Activated gamma-delta T cell (primary cell): ENCODE results near the gene DYNC1H1.

Source experiments
- DNase-seq: peaks from one replicate; lab custom pipeline; 2025; lab: John Stamatoyannopoulos, UW
- total RNA-seq, 2 donors: gene quantifications; one replicate each; lab custom pipeline; 2026; lab: John Stamatoyannopoulos, UW

Gene DYNC1H1
- total RNA-seq = 694 to 777 reads per million in 2 donors

DNA sequence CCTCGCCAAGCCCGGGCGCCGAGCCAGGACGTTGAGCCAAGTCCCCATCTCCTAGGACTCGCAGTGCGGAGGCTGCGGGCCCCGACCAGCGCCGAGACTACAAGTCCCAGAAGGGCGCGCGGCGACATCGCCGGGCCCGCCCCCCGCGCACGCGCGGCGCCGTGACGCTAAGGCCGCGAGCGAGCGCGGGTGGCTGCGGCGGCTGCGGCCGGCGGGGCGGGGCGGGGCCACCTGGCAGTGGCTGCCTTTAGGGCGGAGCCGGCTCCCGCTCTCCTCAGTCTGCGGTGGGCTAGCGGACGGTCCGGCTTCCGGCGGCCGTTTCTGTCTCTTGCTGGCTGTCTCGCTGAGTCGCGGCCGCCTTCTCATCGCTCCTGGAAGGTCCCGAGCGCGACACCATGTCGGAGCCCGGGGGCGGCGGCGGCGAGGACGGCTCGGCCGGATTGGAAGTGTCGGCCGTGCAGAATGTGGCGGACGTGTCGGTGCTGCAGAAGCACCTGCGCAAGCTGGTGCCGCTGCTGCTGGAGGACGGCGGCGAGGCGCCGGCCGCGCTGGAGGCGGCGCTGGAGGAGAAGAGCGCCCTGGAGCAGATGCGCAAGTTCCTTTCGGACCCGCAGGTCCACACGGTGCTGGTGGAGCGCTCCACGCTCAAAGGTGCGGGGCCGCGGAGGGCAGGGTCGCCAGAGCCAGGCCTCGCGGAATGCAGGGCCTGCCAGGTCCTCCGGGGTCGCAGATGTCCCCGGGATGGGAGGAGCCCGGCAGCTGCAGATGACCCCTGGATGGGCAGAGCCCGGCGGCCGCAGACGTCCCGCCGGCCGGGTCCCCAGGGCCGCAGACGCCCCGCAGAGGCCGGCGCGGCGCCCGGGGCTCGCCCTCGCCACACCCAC, at the start of gene DYNC1H1:
DYNC1H1 (plus strand) TSS at position 277 of the 884 bp plus-strand sequence; CDS start at position 396, 119 bp downstream.
- peak; percentile 88 for DNase-seq

GRCh38 chr14:101915871-101916815, 48.2 kb upstream of the DYNC1H1 start:
- DNase-seq = no peak

- no peak for DNase-seq
Observed at GRCh38 chr14:101916816-101917412, 47.5 kb upstream of the DYNC1H1 start.

GRCh38 chr14:101917413-101918017, 46.9 kb upstream of the DYNC1H1 start:
- DNase-seq = no peak

GRCh38 chr14:101918065-101918989, 46.0 kb upstream of the DYNC1H1 start:
- DNase-seq = no peak

GRCh38 chr14:101920271-101920670, 44.1 kb upstream of the DYNC1H1 start:
- no peak for DNase-seq

DNA sequence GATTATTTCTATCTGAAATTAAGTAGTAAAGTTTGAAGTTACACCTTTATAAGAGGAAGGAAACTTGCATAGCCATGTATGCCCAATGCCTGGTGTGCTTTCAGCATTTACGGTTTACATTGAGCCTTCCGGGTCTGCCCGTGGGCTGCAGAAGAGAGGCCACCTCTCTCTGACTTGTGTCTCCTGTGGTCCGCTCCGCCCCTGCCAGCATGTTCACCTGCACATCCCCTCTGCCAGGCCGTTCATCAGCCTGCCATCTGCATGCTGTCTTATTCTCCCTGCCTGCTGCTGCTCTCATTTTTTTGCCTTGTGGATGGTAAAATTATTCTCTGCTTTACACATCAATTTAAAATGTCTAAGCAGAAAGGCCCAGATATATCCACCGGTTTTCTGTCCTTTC, 41.5 kb upstream of the DYNC1H1 start:
- no peak for DNase-seq

DNA sequence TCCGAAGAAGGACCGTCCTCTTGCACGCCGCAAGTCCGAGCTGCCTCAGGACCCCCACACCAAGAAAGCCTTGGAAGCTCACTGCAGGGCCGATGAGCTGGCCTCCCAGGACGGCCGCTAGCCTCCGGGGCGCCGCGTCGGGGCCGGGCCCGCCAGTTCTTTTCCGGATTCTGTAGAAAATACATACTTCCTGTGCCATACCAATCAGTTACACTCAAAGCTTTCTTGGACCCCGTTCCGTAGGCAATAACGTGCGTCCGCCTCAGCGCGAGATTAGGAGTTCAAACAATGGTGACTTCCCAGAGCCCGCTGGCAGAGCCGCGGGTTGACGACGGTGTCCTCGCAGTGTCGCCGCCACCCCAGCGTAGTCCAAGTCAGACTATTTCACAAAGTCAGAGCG, 39.2 kb upstream of the DYNC1H1 start:
- DNase-seq = no peak

DNA sequence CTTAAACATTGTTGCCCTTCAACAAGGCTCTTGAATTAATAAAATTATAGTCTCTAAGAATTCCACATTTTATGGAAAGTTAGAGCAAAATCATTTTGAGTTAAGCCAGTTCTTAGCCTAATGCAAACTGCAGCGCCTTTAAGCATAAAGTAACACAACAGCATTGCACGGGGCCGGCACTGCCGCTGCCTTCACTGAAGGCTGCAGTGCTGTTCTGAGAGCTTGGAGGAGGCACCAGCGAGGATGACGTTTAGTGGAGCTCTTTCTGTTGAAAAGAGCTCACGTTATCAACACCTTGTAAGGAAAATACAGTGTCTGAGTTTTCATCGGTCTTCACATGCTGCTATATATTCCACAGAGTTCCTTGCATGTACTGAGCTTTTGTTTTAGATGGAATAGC, 38.3 kb upstream of the DYNC1H1 start:
- no peak for DNase-seq

DNA sequence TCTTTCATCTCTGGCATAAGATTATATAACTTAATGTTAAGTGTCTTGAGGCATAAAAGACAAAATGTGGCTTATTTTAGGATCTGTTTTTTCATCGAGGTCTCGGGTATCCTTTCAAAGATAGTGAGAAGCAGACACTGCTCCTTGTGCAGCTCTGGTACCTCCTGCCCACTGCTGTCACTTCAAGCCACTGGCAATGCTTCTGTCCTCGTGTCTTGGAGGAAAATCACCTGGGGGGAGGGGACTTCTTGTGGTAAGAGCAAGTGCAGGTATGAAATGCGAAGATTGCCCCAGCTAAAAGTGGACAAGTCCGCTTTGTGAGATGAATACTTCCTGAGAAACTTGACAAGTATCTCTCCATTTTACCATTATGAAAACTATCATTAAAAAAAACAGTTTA, 37.8 kb upstream of the DYNC1H1 start:
- DNase-seq = no peak

- DNase-seq = no peak
Observed at GRCh38 chr14:101927859-101928258, 36.5 kb upstream of the DYNC1H1 start.

DNA sequence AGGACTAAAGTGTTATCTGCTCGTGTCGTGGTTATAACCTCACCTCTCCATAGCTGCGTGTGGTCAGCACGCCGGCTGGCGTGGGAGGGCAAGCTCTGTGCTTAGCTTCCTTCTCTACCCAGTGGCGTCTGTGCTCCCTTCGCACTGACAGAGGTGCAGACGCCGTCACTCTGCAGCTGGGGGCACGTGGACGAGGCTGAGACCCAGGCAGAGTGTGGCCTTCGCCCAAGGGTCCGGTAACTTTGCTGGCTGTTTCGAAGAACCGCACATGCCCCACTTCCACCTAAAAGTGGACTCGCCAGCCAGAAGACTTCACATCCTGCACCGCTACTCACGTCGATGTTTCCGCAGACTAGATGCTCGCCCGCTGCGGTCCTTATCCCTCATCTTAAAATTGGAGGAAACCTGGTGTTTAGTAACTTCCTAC, 35.9 kb upstream of the DYNC1H1 start:
- no peak for DNase-seq

- DNase-seq = no peak
Observed at GRCh38 chr14:101929096-101929495, 35.3 kb upstream of the DYNC1H1 start.

DNA sequence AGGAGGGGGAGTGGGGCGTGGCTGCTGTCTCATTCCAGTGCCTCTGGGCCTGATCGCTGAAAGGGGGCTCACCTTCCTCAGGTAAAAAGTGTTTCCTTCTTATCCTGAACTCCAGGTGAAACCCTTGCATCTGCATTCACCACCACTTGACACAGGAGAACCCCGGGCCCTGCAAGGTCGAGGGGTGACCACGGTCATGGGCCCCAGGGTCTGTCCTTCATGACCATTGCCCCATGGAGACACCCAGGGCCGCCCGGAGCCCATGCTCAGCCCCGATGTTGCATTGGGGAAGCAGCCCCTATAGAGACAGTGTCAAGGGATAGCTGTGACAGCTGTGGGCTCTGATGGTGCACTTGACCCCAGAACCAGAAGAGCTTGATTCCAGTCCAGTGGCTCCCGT, 34.4 kb upstream of the DYNC1H1 start:
- no peak for DNase-seq

- DNase-seq = no peak
Observed at GRCh38 chr14:101932673-101933072, 31.7 kb upstream of the DYNC1H1 start.

- no peak for DNase-seq
Observed at GRCh38 chr14:101933209-101933608, 31.2 kb upstream of the DYNC1H1 start.

DNA sequence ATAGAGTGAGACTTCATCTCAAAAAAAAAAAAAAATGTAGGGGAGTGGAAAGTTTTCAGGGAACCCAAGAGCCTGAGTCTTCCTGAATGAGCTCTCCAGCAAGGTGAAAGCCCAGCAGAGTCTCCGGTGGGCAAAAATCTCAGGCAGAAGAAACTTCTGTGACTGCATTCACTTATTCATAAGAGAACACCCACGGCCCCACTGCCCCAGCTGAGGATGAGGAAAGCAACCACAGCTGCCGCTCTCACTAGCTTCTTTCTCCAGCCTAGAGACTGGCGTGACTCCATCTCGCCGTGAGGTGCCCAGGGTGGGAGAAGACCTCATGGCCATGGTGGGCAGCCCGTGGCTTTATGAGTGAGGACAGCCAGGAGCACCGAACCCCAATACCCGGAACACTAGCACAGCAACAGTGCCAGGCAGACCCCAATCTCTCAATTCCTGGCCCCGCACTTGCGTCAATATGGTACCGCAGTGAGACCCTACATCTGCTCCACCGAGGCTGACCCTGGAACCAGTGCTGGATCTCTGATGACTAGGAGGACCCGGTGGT, 29.7 kb upstream of the DYNC1H1 start:
- no peak for DNase-seq

GRCh38 chr14:101937926-101938767, 26.2 kb upstream of the DYNC1H1 start:
- DNase-seq = no peak

DNA sequence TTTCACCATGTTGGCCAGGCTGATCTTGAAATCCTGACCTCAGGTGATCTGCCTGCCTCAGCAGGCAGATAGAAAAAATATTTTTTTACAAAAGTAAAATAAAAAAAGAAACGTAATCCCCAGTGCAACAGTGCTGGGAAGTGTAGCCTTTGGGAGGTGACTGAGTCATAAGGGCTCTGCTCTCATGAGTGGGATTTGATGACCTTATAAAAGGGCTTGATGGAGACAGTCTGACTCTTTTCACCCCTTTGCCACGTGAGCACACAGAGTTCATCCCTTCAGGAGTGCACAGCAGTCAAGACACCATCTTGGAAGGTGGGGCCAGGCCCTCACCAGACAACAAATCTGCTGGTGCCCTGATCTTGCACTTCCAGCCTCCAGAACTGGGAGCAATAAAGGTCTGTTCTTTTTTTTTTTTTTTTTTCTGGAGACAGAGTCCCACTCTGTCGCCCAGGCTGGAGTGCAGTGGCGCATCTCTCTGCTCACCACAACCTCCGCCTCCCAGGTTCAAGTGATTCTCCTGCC, 24.7 kb upstream of the DYNC1H1 start:
- DNase-seq = no peak
